Lung (tissue), 12 donors: ENCODE results near the gene E2F4. TPM values are rescaled to one million over a fixed set of nuclear protein-coding genes. Genes with fewer than 3 reads are reported as not detected.

Experiments used
- ATAC-seq: fragments of 200-7000 bp; cut with Tn5 transposase; one replicate; pipeline ENCODE4 v1.9.1; 2020; ENCODE audit warnings: moderate number of reproducible peaks; ENCODE audit not compliant: insufficient read depth, low FRiP score
- DNase-seq, 3 donors: peaks; one replicate each; pipeline ENCODE4 v3.0.0-alpha.2; 2013 to 2017
- H3K27ac ChIP-seq, 2 donors: one replicate each; pipeline ENCODE4 v1.5.1; 2013; ENCODE audit warnings: mild to moderate bottlenecking in 2 of 2, moderate library complexity in 2 of 2, control low read depth in 1 of 2, inconsistent platforms in 1 of 2, low read depth in 1 of 2, low read length in 1 of 2
- H3K27me3 ChIP-seq, 3 donors: one replicate each; pipeline ENCODE4 v1.5.1; 2013; ENCODE audit warnings: low read length in 2 of 3; ENCODE audit not compliant: control insufficient read depth in 3 of 3, insufficient read depth in 3 of 3
- H3K36me3 ChIP-seq, 4 donors: one replicate each; pipeline ENCODE4 v1.5.1; 2013; ENCODE audit warnings: low read length in 4 of 4, mild to moderate bottlenecking in 1 of 4, moderate library complexity in 1 of 4; ENCODE audit not compliant: control insufficient read depth in 4 of 4, insufficient read depth in 4 of 4
- H3K4me1 ChIP-seq, 5 donors: one replicate each; pipeline ENCODE4 v1.5.1; 2013; ENCODE audit warnings: low read length in 5 of 5, mild to moderate bottlenecking in 2 of 5, moderate library complexity in 1 of 5; ENCODE audit not compliant: control insufficient read depth in 5 of 5, insufficient read depth in 5 of 5
- H3K4me3 ChIP-seq: one replicate; pipeline ENCODE4 v1.5.1; 2013; ENCODE audit warnings: mild to moderate bottlenecking, control low read depth, moderate library complexity
- H3K9ac ChIP-seq, 2 donors: one replicate each; pipeline ENCODE4 v1.5.1; 2013; ENCODE audit warnings: low read length in 2 of 2, control low read depth in 1 of 2; ENCODE audit not compliant: insufficient read depth in 1 of 2
- H3K9me3 ChIP-seq, 4 donors: one replicate each; pipeline ENCODE4 v1.5.1; 2013; ENCODE audit warnings: low read length in 3 of 4, mild to moderate bottlenecking in 1 of 4, moderate library complexity in 1 of 4; ENCODE audit not compliant: control insufficient read depth in 4 of 4, insufficient read depth in 3 of 4
- CTCF ChIP-seq: IDR thresholded peaks from 2 replicates; pipeline ENCODE4 v1.5.1; 2012; ENCODE audit warnings: mild to moderate bottlenecking; ENCODE audit errors: control extremely low read depth, extremely low read depth
- WGBS, 2 donors: extraction: QIAGEN DNeasy Blood & Tissue Kit; methylation state at CpG; one replicate each; pipeline ENCODE4 v1.1.7; 2013; 5-methylcytosine and 5-hydroxymethylcytosine counted together
- polyA plus RNA-seq, 2 donors: library from polyadenylated mRNA; stranded (reverse); fragments of 200-250 nt; gene quantifications; one replicate each; pipeline ENCODE4 v1.2.1, GENCODE V29; 2013
- total RNA-seq, 2 donors: library from RNA; depleted of rRNA in 1 of 2; stranded (reverse); fragments of >200 nt in 1 of 2; gene quantifications; one replicate each; pipeline ENCODE4 v1.2.1, GENCODE V29; 2014 to 2021
- donor health status: control.
- donor health status: control.
- donor health status: Bipolar disorder and iron deficiency.
- donor health status: healthy.
- donor health status: DM: yes; HTN: yes; CAD: no.

E2F4 gene
- total and polyA plus RNA-seq, 4 donors: 27.8 to 86.1 (median 56.4) TPM

- WGBS, 2 donors: 35 to 36% methylated on average over 3 of the region's 3 CpGs
- peaks cover 2 to 9% (median 5%) of the 10 kb centered on the region in 4 donors for H3K36me3 ChIP-seq
- no peak overlapping the region for H3K4me3 ChIP-seq
- ATAC-seq (no peak), DNase-seq (no peak)
- H3K4me1 ChIP-seq: peaks cover 4 to 18% (median 13%) of the 10 kb centered on the region in 5 donors
- H3K27me3 ChIP-seq: no peaks in the 10 kb centered on the region
- no peak overlapping the region for H3K27ac ChIP-seq
- H3K9ac ChIP-seq: no peak overlapping the region
- no peaks in the 10 kb centered on the region for H3K9me3 ChIP-seq
- TF ChIP-seq CTCF: no peak
These were observed 32.0 kb downstream of the E2F4 start for GRCh38 chr16:67223992-67224391.

- WGBS, 2 donors: 5 to 9% methylated on average over 12 of the region's 12 CpGs
These were observed 34.4 kb downstream of the E2F4 start for GRCh38 chr16:67226295-67226803.

GRCh38 chr16:67226804-67227566 is 35.0 kb downstream of the E2F4 start, which contains the start of gene TMEM208:
TSS of gene TMEM208 (plus strand) at chr16:67227130. CDS start at chr16:67227219, 89 bp downstream.
- Histone ChIP-seq H3K4me3 (peak within 1 kb of the TSS; percentile 94), H3K27me3 (no peaks in the 10 kb centered on the region), H3K9ac (peak within 1 kb of the TSS; percentile 70 to 89), H3K4me1 (peaks cover 4 to 18% (median 13%) of the 10 kb centered on the region in 5 donors), H3K36me3 (peaks cover 8 to 38% (median 28%) of the 10 kb centered on the region in 4 donors), H3K9me3 (no peaks in the 10 kb centered on the region), H3K27ac (peak within 1 kb of the TSS; percentile 84 to 85)
- DNase-seq (peak; percentile 99), ATAC-seq (peak; percentile 95)
- WGBS, 2 donors: 1% methylated on average over 46 of the region's 46 CpGs
- TF ChIP-seq CTCF: peak; percentile 6

More at GRCh38 chr16:67226295-67226803, 34.4 kb downstream of the E2F4 start:
- DNase-seq: no peak
- peaks cover 8 to 32% (median 21%) of the 10 kb centered on the region in 4 donors for H3K36me3 ChIP-seq
- peak overlapping the region; percentile 67 for H3K4me3 ChIP-seq
- no peaks in the 10 kb centered on the region for H3K9me3 ChIP-seq
- no peaks in the 10 kb centered on the region for H3K27me3 ChIP-seq
- peaks cover 4 to 18% (median 13%) of the 10 kb centered on the region in 5 donors for H3K4me1 ChIP-seq
- peak overlapping the region; percentile 76 to 85 for H3K27ac ChIP-seq
- H3K9ac ChIP-seq: peak overlapping the region in 1 of 2 donors; percentile 83
- no peak for ATAC-seq
- TF ChIP-seq CTCF: no peak
